A549 (cell line): ENCODE measurements around the gene ZNF548. TPM values are rescaled to one million over a fixed set of nuclear protein-coding genes. Genes with fewer than 3 reads are reported as not detected.
A peak's percentile ranks its signal among the peaks of the same experiment; 100 is the strongest.

Experiments
- ATAC-seq, 2 experiments: fragments of 200-7000 bp in 1 of 2; fragments of >200 bp in 1 of 2; cut with Nextera tagmentation in 1 of 2; cut with Tn5 transposase in 1 of 2; 3 replicates each; pipeline versions ENCODE4 v1.8.0 to v1.9.1; 2018 to 2020; ENCODE audit warnings: mild to moderate bottlenecking in 1 of 2, moderate library complexity in 1 of 2
- CTCF ChIA-PET: fragments of 300-600 bp; sonication (Branson Sonifier 250); formaldehyde crosslinking; extraction: SDS; loops from one replicate; lab custom pipeline; 2021; ENCODE audit warnings: antibody characterized with exemption, inconsistent platforms; lab: Yijun Ruan, JAX
- POLR2A ChIA-PET: fragments of 350-600 bp; formaldehyde crosslinking; extraction: SDS; loops from one replicate; lab custom pipeline; 2021; ENCODE audit warnings: antibody characterized with exemption, inconsistent platforms; lab: Yijun Ruan, JAX
- DNase-seq, 2 experiments: peaks; one replicate each; pipeline versions ENCODE4 v3.0.0 to v3.0.0-alpha.2; 2011 to 2016; ENCODE audit warnings: low read depth in 1 of 2, low spot score in 1 of 2
- FAIRE-seq: peaks from 2 replicates; lab custom pipeline; 2011; peaks lifted over from hg19 to GRCh38; lab: Jason Lieb, UNC
- H3K27ac ChIP-seq, 2 experiments: fragments of >200 bp; sonication (Bioruptor Twin); formaldehyde crosslinking; 3 replicates each; pipeline ENCODE4 v1.5.1; 2016 to 2017
- H3K4me1 ChIP-seq: fragments of >200 bp; sonication (Bioruptor Twin); formaldehyde crosslinking; 3 replicates; pipeline ENCODE4 v1.6.1; 2016
- H3K4me2 ChIP-seq: fragments of >200 bp; sonication (Bioruptor Twin); formaldehyde crosslinking; 3 replicates; pipeline ENCODE4 v1.6.1; 2016
- H3K4me3 ChIP-seq: fragments of >200 bp; sonication (Bioruptor Twin); formaldehyde crosslinking; 3 replicates; pipeline ENCODE4 v1.5.1; 2016
- H3K9me3 ChIP-seq: fragments of >200 bp; sonication (Bioruptor Twin); formaldehyde crosslinking; 3 replicates; pipeline ENCODE4 v1.6.1; 2016
- CBX2 ChIP-seq: fragments of 200-600 bp; sonication (generic); IDR thresholded peaks from 2 replicates; pipeline ENCODE4 v1.6.1; 2016; ENCODE audit warnings: low read depth, mild to moderate bottlenecking, borderline replicate concordance
- CBX8 ChIP-seq: fragments of 200-600 bp; sonication (generic); IDR thresholded peaks from 2 replicates; pipeline ENCODE4 v1.6.1; 2016
- CEBPB ChIP-seq, 2 experiments: fragments of >200 bp in 1 of 2; sonication (Bioruptor Twin) in 1 of 2; formaldehyde crosslinking in 1 of 2; IDR thresholded peaks; 2 replicates each; pipeline ENCODE4 v1.6.1; 2012 to 2016
- ESRRA ChIP-seq: fragments of 150-350 bp; IDR thresholded peaks from 2 replicates; pipeline ENCODE4 v1.6.1; 2014; ENCODE audit warnings: mild to moderate bottlenecking, low read length, borderline replicate concordance
- FOSL2 ChIP-seq, 2 experiments: fragments of 450-650 bp in 1 of 2; fragments of >200 bp in 1 of 2; sonication (Bioruptor Twin) in 1 of 2; formaldehyde crosslinking; IDR thresholded peaks; 2 replicates each; pipeline versions ENCODE4 v1.5.0 to v1.6.1; 2016 to 2020; ENCODE audit warnings: mild to moderate bottlenecking in 1 of 2, moderate library complexity in 1 of 2
- HOXA7 ChIP-seq: fragments of 250-450 bp; sonication (Bioruptor Pico); IDR thresholded peaks from 2 replicates; pipeline ENCODE4 v1.5.0; 2020; ENCODE audit warnings: mild to moderate bottlenecking, moderate library complexity
- HOXB13 ChIP-seq: fragments of 250-450 bp; sonication (Bioruptor Pico); IDR thresholded peaks from 2 replicates; pipeline ENCODE4 v1.5.0; 2020; ENCODE audit warnings: low read depth, mild to moderate bottlenecking, moderate library complexity
- KDM5A ChIP-seq: fragments of 200-600 bp; sonication (generic); IDR thresholded peaks from 2 replicates; pipeline ENCODE4 v1.6.1; 2016; ENCODE audit warnings: antibody characterized with exemption, mild to moderate bottlenecking
- NR3C1 ChIP-seq: fragments of >200 bp; sonication (Bioruptor Twin); formaldehyde crosslinking; IDR thresholded peaks from 3 replicates; pipeline ENCODE4 v1.6.1; 2017
- PHF8 ChIP-seq: fragments of 200-600 bp; sonication (generic); IDR thresholded peaks from 2 replicates; pipeline ENCODE4 v1.6.1; 2016; ENCODE audit warnings: low read depth, mild to moderate bottlenecking, antibody characterized with exemption, moderate library complexity, borderline replicate concordance
- POLR2A ChIP-seq: IDR thresholded peaks from 2 replicates; pipeline ENCODE4 v1.6.1; 2012; ENCODE audit warnings: mild to moderate bottlenecking, low read length
- POLR2AphosphoS2 ChIP-seq: conservative IDR thresholded peaks from 2 replicates; pipeline ENCODE4 v1.6.1; 2012; ENCODE audit warnings: low read length, improper control_type of control experiment, inconsistent platforms
- RFX5 ChIP-seq: fragments of 450-650 bp; IDR thresholded peaks from 2 replicates; pipeline ENCODE4 v1.7.1; 2014; ENCODE audit warnings: antibody characterized with exemption, mild to moderate bottlenecking, moderate library complexity
- SMC3 ChIP-seq: fragments of >200 bp; sonication (Bioruptor Twin); formaldehyde crosslinking; IDR thresholded peaks from 3 replicates; pipeline ENCODE4 v1.6.1; 2018; ENCODE audit warnings: inconsistent platforms
- ZSCAN20 ChIP-seq: fragments of 250-450 bp; sonication (Bioruptor Pico); IDR thresholded peaks from 2 replicates; pipeline ENCODE4 v1.8.0; 2022; ENCODE audit warnings: mild to moderate bottlenecking, moderate library complexity
- WGBS: methylation state at CpG from one replicate; pipeline ENCODE4 v1.1.6; 2017; ENCODE audit errors: missing lambda C conversion rate; 5-methylcytosine and 5-hydroxymethylcytosine counted together
- polyA plus RNA-seq, 4 experiments: library from polyadenylated mRNA; depleted of rRNA in 3 of 4; stranded (reverse); fragments of >200 nt; fragmentation: RNase III in 1 of 4; extraction: RNeasy Plus Mini Kit Qiagen cat#74134 plus additional on column Dnase treatment in 1 of 4; gene quantifications; 2 replicates in 3 of 4; 3 replicates in 1 of 4; pipeline ENCODE4 v1.2.3, GENCODE V29; 2011 to 2017
- TF ChIP-seq, protein P1 (sequence below): IDR thresholded peaks from 2 replicates; pipeline ENCODE4 v1.6.1; 2012
- TF ChIP-seq, protein P2 (sequence below): fragments of 200-600 bp; sonication (generic); IDR thresholded peaks from 2 replicates; pipeline ENCODE4 v1.6.1; 2016; ENCODE audit warnings: antibody characterized with exemption, mild to moderate bottlenecking, moderate library complexity
- TF ChIP-seq, protein P3 (sequence below): fragments of >200 bp; sonication (Bioruptor Twin); formaldehyde crosslinking; IDR thresholded peaks from 2 replicates; pipeline ENCODE4 v1.6.1; 2016
- TF ChIP-seq, protein P4 (sequence below): fragments of 250-450 bp; sonication (Bioruptor Pico); IDR thresholded peaks from 2 replicates; pipeline ENCODE4 v1.5.0; 2020; ENCODE audit warnings: low read depth, mild to moderate bottlenecking, moderate library complexity
- TF ChIP-seq, protein P5 (sequence below): IDR thresholded peaks from 2 replicates; pipeline ENCODE4 v1.6.1; 2012; ENCODE audit warnings: low read depth, borderline replicate concordance
- TF ChIP-seq, protein P6 (sequence below): fragments of 150-350 bp; IDR thresholded peaks from 2 replicates; pipeline ENCODE4 v1.6.1; 2014; ENCODE audit warnings: low read depth, mild to moderate bottlenecking, low read length

ZNF548 gene
- polyA plus RNA-seq, 2 of the 4 experiments (the other 2 are of a cell fraction), result 6.4 to 11.3 TPM

DNA sequence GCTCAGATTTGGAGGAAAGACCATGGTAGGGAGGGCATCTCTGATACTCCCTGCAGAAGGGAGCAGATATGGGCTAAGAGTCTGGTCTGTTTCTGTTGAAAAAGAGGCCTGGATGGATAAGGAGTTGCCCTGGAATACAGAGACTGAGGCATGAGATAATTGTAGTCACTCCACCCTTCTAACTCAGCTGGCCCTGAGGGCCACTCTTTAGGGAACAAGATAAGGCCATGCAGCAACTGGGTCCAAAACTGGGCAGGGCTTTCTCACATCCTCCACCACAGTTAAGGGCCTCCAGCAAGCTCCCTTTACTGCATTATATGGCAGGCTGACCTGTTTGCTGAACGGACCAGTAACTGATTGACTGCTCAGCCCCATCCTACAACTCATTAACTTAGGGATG is 46.8 kb downstream of the ZNF548 start:
- TF ChIP-seq HOXA7 (CRISPR knock-in tag) (no peak), NR3C1 (no peak), SMC3 (no peak), CBX8 (no peak), KDM5A (no peak), POLR2AphosphoS2 (no peak), HOXB13 (CRISPR knock-in tag) (no peak), PHF8 (no peak), RFX5 (no peak)
- TF ChIP-seq, protein P1, sequence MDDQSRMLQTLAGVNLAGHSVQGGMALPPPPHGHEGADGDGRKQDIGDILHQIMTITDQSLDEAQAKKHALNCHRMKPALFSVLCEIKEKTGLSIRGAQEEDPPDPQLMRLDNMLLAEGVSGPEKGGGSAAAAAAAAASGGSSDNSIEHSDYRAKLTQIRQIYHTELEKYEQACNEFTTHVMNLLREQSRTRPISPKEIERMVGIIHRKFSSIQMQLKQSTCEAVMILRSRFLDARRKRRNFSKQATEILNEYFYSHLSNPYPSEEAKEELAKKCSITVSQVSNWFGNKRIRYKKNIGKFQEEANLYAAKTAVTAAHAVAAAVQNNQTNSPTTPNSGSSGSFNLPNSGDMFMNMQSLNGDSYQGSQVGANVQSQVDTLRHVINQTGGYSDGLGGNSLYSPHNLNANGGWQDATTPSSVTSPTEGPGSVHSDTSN, result no peak
- TF ChIP-seq, protein P2, sequence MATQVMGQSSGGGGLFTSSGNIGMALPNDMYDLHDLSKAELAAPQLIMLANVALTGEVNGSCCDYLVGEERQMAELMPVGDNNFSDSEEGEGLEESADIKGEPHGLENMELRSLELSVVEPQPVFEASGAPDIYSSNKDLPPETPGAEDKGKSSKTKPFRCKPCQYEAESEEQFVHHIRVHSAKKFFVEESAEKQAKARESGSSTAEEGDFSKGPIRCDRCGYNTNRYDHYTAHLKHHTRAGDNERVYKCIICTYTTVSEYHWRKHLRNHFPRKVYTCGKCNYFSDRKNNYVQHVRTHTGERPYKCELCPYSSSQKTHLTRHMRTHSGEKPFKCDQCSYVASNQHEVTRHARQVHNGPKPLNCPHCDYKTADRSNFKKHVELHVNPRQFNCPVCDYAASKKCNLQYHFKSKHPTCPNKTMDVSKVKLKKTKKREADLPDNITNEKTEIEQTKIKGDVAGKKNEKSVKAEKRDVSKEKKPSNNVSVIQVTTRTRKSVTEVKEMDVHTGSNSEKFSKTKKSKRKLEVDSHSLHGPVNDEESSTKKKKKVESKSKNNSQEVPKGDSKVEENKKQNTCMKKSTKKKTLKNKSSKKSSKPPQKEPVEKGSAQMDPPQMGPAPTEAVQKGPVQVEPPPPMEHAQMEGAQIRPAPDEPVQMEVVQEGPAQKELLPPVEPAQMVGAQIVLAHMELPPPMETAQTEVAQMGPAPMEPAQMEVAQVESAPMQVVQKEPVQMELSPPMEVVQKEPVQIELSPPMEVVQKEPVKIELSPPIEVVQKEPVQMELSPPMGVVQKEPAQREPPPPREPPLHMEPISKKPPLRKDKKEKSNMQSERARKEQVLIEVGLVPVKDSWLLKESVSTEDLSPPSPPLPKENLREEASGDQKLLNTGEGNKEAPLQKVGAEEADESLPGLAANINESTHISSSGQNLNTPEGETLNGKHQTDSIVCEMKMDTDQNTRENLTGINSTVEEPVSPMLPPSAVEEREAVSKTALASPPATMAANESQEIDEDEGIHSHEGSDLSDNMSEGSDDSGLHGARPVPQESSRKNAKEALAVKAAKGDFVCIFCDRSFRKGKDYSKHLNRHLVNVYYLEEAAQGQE, result no peak
- H3K4me1 ChIP-seq, result no peaks in the 10 kb centered on the region
- DNase-seq, result no peak
- ChIA-PET CTCF (no interaction called here), POLR2A (no interaction called here)
- no peak overlapping the region for H3K27ac ChIP-seq
- peaks cover 82% of the 10 kb centered on the region for H3K9me3 ChIP-seq
- no peak for FAIRE-seq
- WGBS, result 100% methylated on average over 1 of the region's 1 CpG
- H3K4me2 ChIP-seq, result peak overlapping the region; percentile 80
- peak overlapping the region; percentile 85; the same call in 2 of the 3 replicates for H3K4me3 ChIP-seq
- ATAC-seq, result no peak

DNA sequence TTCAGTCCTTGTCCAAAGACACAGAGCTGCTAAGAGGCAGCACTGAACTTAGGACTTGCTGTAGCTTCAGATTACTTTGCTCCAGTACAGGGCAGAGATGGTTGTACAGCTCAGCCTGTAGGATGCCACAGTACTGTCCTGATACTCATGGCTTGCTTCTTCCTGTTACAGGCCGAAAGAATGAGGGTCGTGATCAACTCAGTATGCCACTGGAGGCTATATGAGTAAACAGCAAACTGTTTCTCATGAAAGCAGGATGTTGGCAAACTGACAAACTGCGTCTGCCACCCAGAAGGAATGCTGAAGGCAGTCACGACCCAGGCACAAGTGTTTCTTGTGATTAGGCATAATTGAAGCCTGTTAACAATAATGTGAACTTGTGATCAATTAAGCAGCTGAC is 48.3 kb downstream of the ZNF548 start:
- H3K27ac ChIP-seq, result no peak overlapping the region
- TF ChIP-seq PHF8, result no peak
- TF ChIP-seq CEBPB (IDR thresholded peaks at IDR 0.05), result no peak
- TF ChIP-seq CBX2, result no peak
- TF ChIP-seq, protein P3, sequence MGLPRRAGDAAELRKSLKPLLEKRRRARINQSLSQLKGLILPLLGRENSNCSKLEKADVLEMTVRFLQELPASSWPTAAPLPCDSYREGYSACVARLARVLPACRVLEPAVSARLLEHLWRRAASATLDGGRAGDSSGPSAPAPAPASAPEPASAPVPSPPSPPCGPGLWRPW, result no peak
- no peak for TF ChIP-seq FOSL2 (IDR thresholded peaks at IDR 0.05)
- TF ChIP-seq FOSL2 (CRISPR knock-in tag; IDR thresholded peaks at IDR 0.05), result no peak
- no peak for TF ChIP-seq POLR2A
- POLR2A ChIA-PET, result no interaction called here
- no peak overlapping the region for H3K4me2 ChIP-seq
- FAIRE-seq (no peak), ATAC-seq (no peak), DNase-seq (no peak)
- CTCF ChIA-PET, result no interaction called here
- H3K4me1 ChIP-seq, result no peaks in the 10 kb centered on the region
- peaks cover 85% of the 10 kb centered on the region for H3K9me3 ChIP-seq
- WGBS, result 93% methylated on average over 4 of the region's 4 CpGs
- H3K4me3 ChIP-seq, result no peak overlapping the region

DNA sequence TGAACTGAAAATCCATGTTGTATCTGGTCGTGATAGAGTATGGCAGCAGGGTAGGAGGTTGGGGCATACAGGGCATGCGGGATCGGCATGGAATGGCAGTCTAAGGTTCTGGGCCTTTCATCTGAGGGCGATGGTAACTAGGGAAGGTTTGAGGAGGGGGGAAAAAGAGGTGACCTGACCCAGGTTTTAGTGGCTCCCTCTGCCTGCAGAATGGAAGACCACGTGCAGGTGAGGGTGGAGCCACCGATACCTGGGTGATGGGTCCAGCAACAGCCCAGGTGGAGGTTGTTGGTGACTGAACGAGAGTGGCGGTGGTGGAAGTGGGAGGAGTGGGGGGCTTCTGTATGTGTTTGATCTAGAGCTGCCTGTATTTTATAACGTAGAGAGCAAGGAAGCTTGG is 49.3 kb downstream of the ZNF548 start:
- Histone ChIP-seq H3K4me2 (no peak overlapping the region), H3K4me1 (no peaks in the 10 kb centered on the region), H3K27ac (no peak overlapping the region), H3K9me3 (peaks cover 85% of the 10 kb centered on the region), H3K4me3 (no peak overlapping the region)
- FAIRE-seq (no peak), DNase-seq (no peak), ATAC-seq (no peak)
- WGBS, result 89% methylated on average over 9 of the region's 9 CpGs
- CTCF ChIA-PET, result interaction anchor here (0.6 kb wide), 1 partner anchor 253 kb away, joined by 3 read pairs; no protein-coding TSS in a partner anchor
- POLR2A ChIA-PET, result no interaction called here
- TF ChIP-seq, protein P2, result no peak
- TF ChIP-seq, protein P4, sequence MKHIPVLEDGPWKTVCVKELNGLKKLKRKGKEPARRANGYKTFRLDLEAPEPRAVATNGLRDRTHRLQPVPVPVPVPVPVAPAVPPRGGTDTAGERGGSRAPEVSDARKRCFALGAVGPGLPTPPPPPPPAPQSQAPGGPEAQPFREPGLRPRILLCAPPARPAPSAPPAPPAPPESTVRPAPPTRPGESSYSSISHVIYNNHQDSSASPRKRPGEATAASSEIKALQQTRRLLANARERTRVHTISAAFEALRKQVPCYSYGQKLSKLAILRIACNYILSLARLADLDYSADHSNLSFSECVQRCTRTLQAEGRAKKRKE (CRISPR knock-in tag), result no peak
- TF ChIP-seq KDM5A (no peak), ESRRA (no peak), HOXA7 (CRISPR knock-in tag) (no peak), ZSCAN20 (CRISPR knock-in tag) (no peak), CEBPB (IDR thresholded peaks at IDR 0.05) (no peak)
- TF ChIP-seq, protein P5, sequence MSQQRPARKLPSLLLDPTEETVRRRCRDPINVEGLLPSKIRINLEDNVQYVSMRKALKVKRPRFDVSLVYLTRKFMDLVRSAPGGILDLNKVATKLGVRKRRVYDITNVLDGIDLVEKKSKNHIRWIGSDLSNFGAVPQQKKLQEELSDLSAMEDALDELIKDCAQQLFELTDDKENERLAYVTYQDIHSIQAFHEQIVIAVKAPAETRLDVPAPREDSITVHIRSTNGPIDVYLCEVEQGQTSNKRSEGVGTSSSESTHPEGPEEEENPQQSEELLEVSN, result no peak
- TF ChIP-seq, protein P3, result no peak
- TF ChIP-seq, protein P6, sequence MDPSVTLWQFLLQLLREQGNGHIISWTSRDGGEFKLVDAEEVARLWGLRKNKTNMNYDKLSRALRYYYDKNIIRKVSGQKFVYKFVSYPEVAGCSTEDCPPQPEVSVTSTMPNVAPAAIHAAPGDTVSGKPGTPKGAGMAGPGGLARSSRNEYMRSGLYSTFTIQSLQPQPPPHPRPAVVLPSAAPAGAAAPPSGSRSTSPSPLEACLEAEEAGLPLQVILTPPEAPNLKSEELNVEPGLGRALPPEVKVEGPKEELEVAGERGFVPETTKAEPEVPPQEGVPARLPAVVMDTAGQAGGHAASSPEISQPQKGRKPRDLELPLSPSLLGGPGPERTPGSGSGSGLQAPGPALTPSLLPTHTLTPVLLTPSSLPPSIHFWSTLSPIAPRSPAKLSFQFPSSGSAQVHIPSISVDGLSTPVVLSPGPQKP, result no peak
